WTC11 (cell line): ENCODE data around the gene SLBP.

ENCODE experiments used
- ARID4B ChIP-seq: sonication (generic); formaldehyde crosslinking; IDR thresholded peaks from 2 replicates; pipeline ENCODE4 v1.8.0; 2023; ENCODE audit warnings: missing genetic modification reagents, mild to moderate bottlenecking, borderline replicate concordance
- ATF1 ChIP-seq: sonication (generic); formaldehyde crosslinking; IDR thresholded peaks from 2 replicates; pipeline ENCODE4 v1.8.1; 2023; ENCODE audit warnings: mild to moderate bottlenecking, moderate library complexity, missing genetic modification reagents
- CTCF ChIP-seq: fragments of 200-600 bp; IDR thresholded peaks from 2 replicates; pipeline ENCODE4 v1.8.0; 2022; ENCODE audit warnings: antibody characterized with exemption
- FOXP1 ChIP-seq: sonication (generic); formaldehyde crosslinking; IDR thresholded peaks from 2 replicates; pipeline ENCODE4 v1.8.0; 2022; ENCODE audit warnings: missing genetic modification reagents, mild to moderate bottlenecking, moderate library complexity, borderline replicate concordance
- SP1 ChIP-seq: sonication (generic); formaldehyde crosslinking; conservative IDR thresholded peaks from 2 replicates; pipeline ENCODE4 v1.8.1; 2022; ENCODE audit warnings: missing genetic modification reagents
- TEAD1 ChIP-seq: sonication (generic); formaldehyde crosslinking; IDR thresholded peaks from 2 replicates; pipeline ENCODE4 v1.8.0; 2022; ENCODE audit warnings: mild to moderate bottlenecking, missing genetic modification reagents

- TF ChIP-seq ATF1 (no peak), CTCF (no peak), SP1 (no peak), ARID4B (no peak), TEAD1 (CRISPR knock-in tag) (no peak), FOXP1 (CRISPR knock-in tag) (no peak)
These were observed 45.0 kb upstream of the SLBP start for GRCh38 chr4:1756893-1757779.
